ENCODE data around the gene PIGA.

The PIGA gene

GRCh38 chrX:15356444-15356843 lies 21.1 kb upstream of the PIGA start:
- ChIA-PET CTCF (interaction anchor here (0.5 to 0.7 kb wide), 2 partner anchors 10 to 130 kb away, joined by 4 read pairs; no protein-coding TSS in a partner anchor), POLR2A (no interaction called here)
- Histone ChIP-seq H3K36me3 (ENCODE audit: control insufficient read depth in 2 of 2, insufficient read depth in 1 of 2, low read length in 2 of 2) (no peaks in the 10 kb centered on the region), H3K4me3 (ENCODE audit: low read depth, low read length) (no peak overlapping the region), H3K27ac (ENCODE audit: extremely low read depth, low read depth, low read length) (no peak overlapping the region), H3K9me3 (ENCODE audit: control insufficient read depth, insufficient read depth, low read depth, low read length) (no peaks in the 10 kb centered on the region), H3K4me1 (ENCODE audit: control insufficient read depth, insufficient read depth, low read length) (no peaks in the 10 kb centered on the region)
- TF ChIP-seq, protein P1, sequence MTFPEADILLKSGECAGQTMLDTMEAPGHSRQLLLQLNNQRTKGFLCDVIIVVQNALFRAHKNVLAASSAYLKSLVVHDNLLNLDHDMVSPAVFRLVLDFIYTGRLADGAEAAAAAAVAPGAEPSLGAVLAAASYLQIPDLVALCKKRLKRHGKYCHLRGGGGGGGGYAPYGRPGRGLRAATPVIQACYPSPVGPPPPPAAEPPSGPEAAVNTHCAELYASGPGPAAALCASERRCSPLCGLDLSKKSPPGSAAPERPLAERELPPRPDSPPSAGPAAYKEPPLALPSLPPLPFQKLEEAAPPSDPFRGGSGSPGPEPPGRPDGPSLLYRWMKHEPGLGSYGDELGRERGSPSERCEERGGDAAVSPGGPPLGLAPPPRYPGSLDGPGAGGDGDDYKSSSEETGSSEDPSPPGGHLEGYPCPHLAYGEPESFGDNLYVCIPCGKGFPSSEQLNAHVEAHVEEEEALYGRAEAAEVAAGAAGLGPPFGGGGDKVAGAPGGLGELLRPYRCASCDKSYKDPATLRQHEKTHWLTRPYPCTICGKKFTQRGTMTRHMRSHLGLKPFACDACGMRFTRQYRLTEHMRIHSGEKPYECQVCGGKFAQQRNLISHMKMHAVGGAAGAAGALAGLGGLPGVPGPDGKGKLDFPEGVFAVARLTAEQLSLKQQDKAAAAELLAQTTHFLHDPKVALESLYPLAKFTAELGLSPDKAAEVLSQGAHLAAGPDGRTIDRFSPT (tag by site-specific recombination; IDR thresholded peaks at IDR 0.05), result no peak
- no peak for TF ChIP-seq ZNF146 (tag by site-specific recombination; IDR thresholded peaks at IDR 0.05)
- no peak for TF ChIP-seq ZNF488 (tag by site-specific recombination; IDR thresholded peaks at IDR 0.05)
- TF ChIP-seq ZNF341 (tag by site-specific recombination; IDR thresholded peaks at IDR 0.05; ENCODE audit: low read depth), result no peak
- no peak for TF ChIP-seq BCL6B (tag by site-specific recombination; IDR thresholded peaks at IDR 0.05)
- TF ChIP-seq ZNF585B (tag by site-specific recombination; IDR thresholded peaks at IDR 0.05), result no peak
- no peak for TF ChIP-seq GLI4 (tag by site-specific recombination; IDR thresholded peaks at IDR 0.05)
- TF ChIP-seq ZNF639 (tag by site-specific recombination; IDR thresholded peaks at IDR 0.05), result no peak
- TF ChIP-seq SP3 (tag by site-specific recombination; IDR thresholded peaks at IDR 0.05), result no peak
- no peak for TF ChIP-seq ZFP37 (tag by site-specific recombination; IDR thresholded peaks at IDR 0.05)
- no peak for TF ChIP-seq GLIS1 (tag by site-specific recombination; IDR thresholded peaks at IDR 0.05)
- TF ChIP-seq ZNF514 (tag by site-specific recombination; IDR thresholded peaks at IDR 0.05), result no peak
- no peak for TF ChIP-seq KLF7 (tag by site-specific recombination; IDR thresholded peaks at IDR 0.05; ENCODE audit: borderline replicate concordance)
- TF ChIP-seq EGR2 (tag by site-specific recombination; IDR thresholded peaks at IDR 0.05; ENCODE audit: low read depth), result no peak
- no peak for TF ChIP-seq ZNF19 (tag by site-specific recombination; IDR thresholded peaks at IDR 0.05; ENCODE audit: low read depth)
- no peak for TF ChIP-seq FEZF1 (tag by site-specific recombination; IDR thresholded peaks at IDR 0.05)
- no peak for TF ChIP-seq KLF17 (tag by site-specific recombination; IDR thresholded peaks at IDR 0.05)
- TF ChIP-seq, protein P2, sequence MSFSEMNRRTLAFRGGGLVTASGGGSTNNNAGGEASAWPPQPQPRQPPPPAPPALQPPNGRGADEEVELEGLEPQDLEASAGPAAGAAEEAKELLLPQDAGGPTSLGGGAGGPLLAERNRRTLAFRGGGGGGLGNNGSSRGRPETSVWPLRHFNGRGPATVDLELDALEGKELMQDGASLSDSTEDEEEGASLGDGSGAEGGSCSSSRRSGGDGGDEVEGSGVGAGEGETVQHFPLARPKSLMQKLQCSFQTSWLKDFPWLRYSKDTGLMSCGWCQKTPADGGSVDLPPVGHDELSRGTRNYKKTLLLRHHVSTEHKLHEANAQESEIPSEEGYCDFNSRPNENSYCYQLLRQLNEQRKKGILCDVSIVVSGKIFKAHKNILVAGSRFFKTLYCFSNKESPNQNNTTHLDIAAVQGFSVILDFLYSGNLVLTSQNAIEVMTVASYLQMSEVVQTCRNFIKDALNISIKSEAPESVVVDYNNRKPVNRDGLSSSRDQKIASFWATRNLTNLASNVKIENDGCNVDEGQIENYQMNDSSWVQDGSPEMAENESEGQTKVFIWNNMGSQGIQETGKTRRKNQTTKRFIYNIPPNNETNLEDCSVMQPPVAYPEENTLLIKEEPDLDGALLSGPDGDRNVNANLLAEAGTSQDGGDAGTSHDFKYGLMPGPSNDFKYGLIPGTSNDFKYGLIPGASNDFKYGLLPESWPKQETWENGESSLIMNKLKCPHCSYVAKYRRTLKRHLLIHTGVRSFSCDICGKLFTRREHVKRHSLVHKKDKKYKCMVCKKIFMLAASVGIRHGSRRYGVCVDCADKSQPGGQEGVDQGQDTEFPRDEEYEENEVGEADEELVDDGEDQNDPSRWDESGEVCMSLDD (tag by site-specific recombination; IDR thresholded peaks at IDR 0.05), result no peak
- no peak for TF ChIP-seq ZNF174 (tag by site-specific recombination; IDR thresholded peaks at IDR 0.05)
- TF ChIP-seq SETDB1 (IDR thresholded peaks at IDR 0.05; ENCODE audit: insufficient read length, low read length), result no peak
